Common myeloid progenitor, CD34-positive (primary cell): Measurements from ENCODE around the gene PRR14L. TPM values are rescaled to one million over a fixed set of nuclear protein-coding genes. Genes with fewer than 3 reads are reported as not detected.
A peak's percentile ranks its signal among the peaks of the same experiment; 100 is the strongest.
"Not testable (repeated sequence)": the region's sequence is repeated elsewhere in the genome, so short reads cannot be mapped to it uniquely, and the experiment has no call there.

Experiments used
- CTCF ChIA-PET: fragments of 350-600 bp; sonication (Branson Sonifier 250); formaldehyde crosslinking; loops from one replicate; lab custom pipeline; 2021; ENCODE audit warnings: antibody characterized with exemption; lab: Charles Lee
- POLR2A ChIA-PET: fragments of 350-600 bp; sonication (Branson Sonifier 250); formaldehyde crosslinking; loops from one replicate; lab custom pipeline; 2021; ENCODE audit warnings: antibody characterized with exemption; lab: Charles Lee
- DNase-seq, 3 donors: peaks; one replicate each; pipeline versions ENCODE4 v3.0.0 to v3.0.0-alpha.2; 2013
- H3K27ac ChIP-seq, 2 experiments: 1 replicate in 1 of 2; 2 replicates in 1 of 2; pipeline ENCODE4 v1.7.0; 2013; ENCODE audit warnings: inconsistent platforms in 2 of 2, low read length in 2 of 2, mild to moderate bottlenecking in 2 of 2, low read depth in 1 of 2, moderate library complexity in 1 of 2; ENCODE audit not compliant: severe bottlenecking in 2 of 2, insufficient read depth in 1 of 2, poor library complexity in 1 of 2
- H3K27me3 ChIP-seq, 5 experiments: replicated peaks in 2 of 5; 1 replicate in 3 of 5; 2 replicates in 2 of 5; pipeline versions ENCODE4 v1.6.1 to v1.7.0; 2013; ENCODE audit warnings: low read length in 4 of 5, mild to moderate bottlenecking in 2 of 5, moderate library complexity in 2 of 5, inconsistent platforms in 1 of 5; ENCODE audit not compliant: insufficient read depth in 5 of 5, control insufficient read depth in 4 of 5
- H3K36me3 ChIP-seq, 4 experiments: 1 replicate in 2 of 4; 2 replicates in 2 of 4; pipeline versions ENCODE4 v1.6.1 to v1.7.0; 2013; ENCODE audit warnings: low read length in 3 of 4, control low read depth in 1 of 4, mild to moderate bottlenecking in 1 of 4; ENCODE audit not compliant: control insufficient read depth in 4 of 4, insufficient read depth in 4 of 4
- H3K4me1 ChIP-seq, 4 experiments: 1 replicate in 3 of 4; 2 replicates in 1 of 4; pipeline versions ENCODE4 v1.6.1 to v1.7.1; 2013; ENCODE audit warnings: low read length in 3 of 4, mild to moderate bottlenecking in 3 of 4, control low read depth in 1 of 4, inconsistent platforms in 1 of 4, moderate library complexity in 1 of 4; ENCODE audit not compliant: control insufficient read depth in 4 of 4, insufficient read depth in 4 of 4; ENCODE audit errors: control extremely low read depth in 1 of 4
- H3K4me3 ChIP-seq, 7 experiments: 1 replicate in 4 of 7; 2 replicates in 3 of 7; pipeline versions ENCODE4 v1.5.1 to v1.7.0; 2013; ENCODE audit warnings: mild to moderate bottlenecking in 7 of 7, low read length in 6 of 7, moderate library complexity in 6 of 7, inconsistent platforms in 2 of 7, low read depth in 2 of 7, control low read depth in 1 of 7; ENCODE audit not compliant: insufficient read depth in 4 of 7, control insufficient read depth in 1 of 7; ENCODE audit errors: extremely low read depth in 1 of 7
- H3K9me3 ChIP-seq, 5 experiments: 1 replicate in 4 of 5; 2 replicates in 1 of 5; pipeline versions ENCODE4 v1.6.1 to v1.7.1; 2013; ENCODE audit warnings: low read length in 4 of 5, mild to moderate bottlenecking in 2 of 5, inconsistent platforms in 1 of 5, low read depth in 1 of 5, moderate library complexity in 1 of 5; ENCODE audit not compliant: control insufficient read depth in 4 of 5, insufficient read depth in 2 of 5; ENCODE audit errors: control extremely low read depth in 1 of 5
- WGBS: methylation state at CpG from one replicate; pipeline ENCODE4 v1.1.5; 2013; ENCODE audit not compliant: insufficient coverage; 5-methylcytosine and 5-hydroxymethylcytosine counted together
- polyA plus RNA-seq: library from polyadenylated mRNA; unstranded; fragments of 120-200 nt; gene quantifications from one replicate; pipeline ENCODE4 v1.2.1, GENCODE V29; 2013

PRR14L gene
- 13.8 TPM for polyA plus RNA-seq

- H3K27ac ChIP-seq = peak within 1 kb of the TSS; percentile 92 to 96
- peak within 1 kb of the TSS; percentile 80 to 98 (median 94) for H3K4me3 ChIP-seq
- no peaks in the 10 kb centered on the region for H3K27me3 ChIP-seq
- DNase-seq = peak; percentile 96 to 98 (median 97)
- CTCF ChIA-PET = interaction anchor here (1.2 kb wide), 1 partner anchor 11 kb away, joined by 3 read pairs; no protein-coding TSS in a partner anchor
- peaks cover 0 to 13% (median 3%) of the 10 kb centered on the region in 4 experiments for H3K36me3 ChIP-seq
- H3K9me3 ChIP-seq = no peaks in the 10 kb centered on the region
- peaks cover 17 to 53% (median 45%) of the 10 kb centered on the region in 4 experiments for H3K4me1 ChIP-seq
- WGBS = under 1% methylated on average over 57 of the region's 62 CpGs
- POLR2A ChIA-PET = no interaction called here
Measured at GRCh38 chr22:31749636-31750364, at the start of gene PRR14L. Gene PRR14L, minus strand, starts transcription at chr22:31750132. Its CDS starts 11,272 bp downstream, at chr22:31738860.

DNA sequence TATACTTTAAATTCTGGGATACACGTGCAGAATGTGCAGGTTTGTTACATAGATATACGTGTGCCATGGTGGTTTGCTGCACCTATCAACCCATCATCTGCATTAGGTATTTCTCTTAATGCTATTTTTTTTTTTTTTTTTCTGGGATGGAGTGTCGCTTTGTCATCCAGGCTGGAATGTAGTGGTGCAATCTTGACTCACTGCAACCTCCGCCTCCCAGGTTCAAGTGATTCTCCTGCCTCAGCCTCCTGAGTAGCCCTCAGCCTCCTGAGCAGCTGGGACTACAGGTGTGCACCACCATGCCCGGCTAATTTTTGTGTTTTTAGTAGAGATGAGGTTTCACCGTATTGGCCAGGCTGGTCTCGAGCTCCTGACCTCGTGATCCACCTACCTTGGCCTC, 49.4 kb upstream of the PRR14L start:
- peaks cover 11 to 57% (median 46%) of the 10 kb centered on the region in 4 experiments for H3K36me3 ChIP-seq
- 100% methylated on average over 2 of the region's 8 CpGs for WGBS
- H3K27ac ChIP-seq, POLR2A ChIA-PET, H3K4me1 ChIP-seq, H3K27me3 ChIP-seq, H3K9me3 ChIP-seq, CTCF ChIA-PET, H3K4me3 ChIP-seq, DNase-seq: not testable (repeated sequence)

- 88% methylated on average over 1 of the region's 2 CpGs for WGBS
- CTCF ChIA-PET = no interaction called here
- no peaks in the 10 kb centered on the region for H3K27me3 ChIP-seq
- no peak overlapping the region for H3K27ac ChIP-seq
- peaks cover 0 to 32% (median 16%) of the 10 kb centered on the region in 4 experiments for H3K36me3 ChIP-seq
- no peaks in the 10 kb centered on the region for H3K4me1 ChIP-seq
- H3K4me3 ChIP-seq = no peak overlapping the region
- no peak for DNase-seq
- POLR2A ChIA-PET = no interaction called here
- H3K9me3 ChIP-seq = no peaks in the 10 kb centered on the region
Measured at GRCh38 chr22:31790240-31790639, 40.3 kb upstream of the PRR14L start.

GRCh38 chr22:31789803-31790202, 39.9 kb upstream of the PRR14L start:
- no peaks in the 10 kb centered on the region for H3K9me3 ChIP-seq
- ChIA-PET CTCF (no interaction called here), POLR2A (no interaction called here)
- H3K4me3 ChIP-seq = no peak overlapping the region
- H3K27ac ChIP-seq = no peak overlapping the region
- no peaks in the 10 kb centered on the region for H3K4me1 ChIP-seq
- peak; percentile 4 to 30 (median 7) for DNase-seq
- whole genome bisulfite sequencing = 93% methylated on average over 2 of the region's 3 CpGs
- H3K27me3 ChIP-seq = no peaks in the 10 kb centered on the region
- peaks cover under 1 to 35% (median 17%) of the 10 kb centered on the region in 4 experiments for H3K36me3 ChIP-seq

GRCh38 chr22:31776231-31776630, 26.3 kb upstream of the PRR14L start:
- WGBS = no CpG with 5 or more reads among the region's 4 CpGs
- no peaks in the 10 kb centered on the region for H3K27me3 ChIP-seq
- no peak for DNase-seq
- no peaks in the 10 kb centered on the region for H3K9me3 ChIP-seq
- no peak overlapping the region for H3K4me3 ChIP-seq
- CTCF ChIA-PET = interaction anchor here (1.5 kb wide), 1 partner anchor 93 kb away, joined by 3 read pairs; no protein-coding TSS in a partner anchor
- peaks cover 0 to 6% (median 2%) of the 10 kb centered on the region in 4 experiments for H3K4me1 ChIP-seq
- no peak overlapping the region for H3K27ac ChIP-seq
- peaks cover 22 to 60% (median 38%) of the 10 kb centered on the region in 4 experiments for H3K36me3 ChIP-seq
- POLR2A ChIA-PET = no interaction called here

GRCh38 chr22:31773416-31773815, 23.5 kb upstream of the PRR14L start:
- Histone ChIP-seq H3K4me3 (no peak overlapping the region), H3K4me1 (peaks cover 0 to 6% (median 2%) of the 10 kb centered on the region in 4 experiments), H3K36me3 (peaks cover 18 to 52% (median 33%) of the 10 kb centered on the region in 4 experiments), H3K27ac (no peak overlapping the region), H3K27me3 (no peaks in the 10 kb centered on the region), H3K9me3 (no peaks in the 10 kb centered on the region)
- whole genome bisulfite sequencing = 100% methylated on average over 1 of the region's 5 CpGs
- no peak for DNase-seq
- POLR2A ChIA-PET = no interaction called here
- CTCF ChIA-PET = no interaction called here

DNA sequence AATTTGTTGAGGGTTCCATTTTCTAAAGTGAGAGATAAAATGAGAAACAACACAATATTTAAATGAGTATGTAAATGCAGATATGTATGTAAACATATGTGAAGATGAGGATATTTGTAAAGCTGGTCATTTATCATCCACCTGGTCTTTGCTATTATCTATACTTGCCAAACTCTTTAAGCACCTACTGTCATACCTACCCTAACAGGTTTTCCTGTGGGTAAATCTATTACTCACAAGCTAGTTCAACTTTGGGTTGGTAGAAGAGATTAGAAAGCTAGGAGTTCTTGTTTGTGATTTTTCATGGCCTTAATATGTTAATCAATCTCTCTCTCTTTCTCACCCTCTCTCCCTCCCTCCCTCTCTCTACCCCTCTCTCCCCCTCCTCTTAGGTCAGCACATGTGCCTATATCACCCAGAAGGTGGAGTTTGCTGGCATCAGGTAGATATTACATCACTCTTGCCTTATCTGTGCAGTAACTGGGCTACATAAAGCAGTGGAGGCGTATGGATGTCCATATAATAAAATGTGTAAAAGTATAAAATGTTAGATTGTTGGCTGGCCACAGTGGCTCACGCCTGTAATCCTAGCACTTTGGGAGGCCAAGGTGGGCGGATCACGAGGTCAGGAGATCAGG, 18.6 kb upstream of the PRR14L start:
- H3K4me3 ChIP-seq = no peak overlapping the region
- CTCF ChIA-PET = no interaction called here
- no peak overlapping the region for H3K27ac ChIP-seq
- no peaks in the 10 kb centered on the region for H3K27me3 ChIP-seq
- WGBS = 92% methylated on average over 4 of the region's 4 CpGs
- no peaks in the 10 kb centered on the region for H3K9me3 ChIP-seq
- POLR2A ChIA-PET = no interaction called here
- no peak for DNase-seq
- H3K36me3 ChIP-seq = peaks cover 19 to 60% (median 38%) of the 10 kb centered on the region in 4 experiments
- H3K4me1 ChIP-seq = no peaks in the 10 kb centered on the region
